ENCODE results near the gene CA10. TPM values are rescaled to one million over a fixed set of nuclear protein-coding genes. Genes with fewer than 3 reads are reported as not detected.

Gene CA10
- total RNA-seq, 1 donor from 2014 or later = 10.4 TPM

- H3K4me3 ChIP-seq (ENCODE audit: low read length in 3 of 3) = no peak overlapping the region
- no peak overlapping the region for H3K9ac ChIP-seq (ENCODE audit: low read depth in 1 of 3, low read length in 3 of 3)
- H3K4me1 ChIP-seq (ENCODE audit: control insufficient read depth in 3 of 3, insufficient read depth in 3 of 3, low read length in 3 of 3) = no peaks in the 10 kb centered on the region
- H3K27ac ChIP-seq (ENCODE audit: low read depth, low read length) = no peak overlapping the region
- H3K27me3 ChIP-seq (ENCODE audit: control insufficient read depth in 3 of 3, insufficient read depth in 3 of 3, low read length in 3 of 3) = peaks cover 0 to 2% (median 0%) of the 10 kb centered on the region in 3 donors
- peaks cover 0 to 5% (median 0%) of the 10 kb centered on the region in 3 donors for H3K9me3 ChIP-seq (ENCODE audit: control insufficient read depth in 3 of 3, low read length in 3 of 3)
- H3K36me3 ChIP-seq (ENCODE audit: control insufficient read depth in 3 of 3, insufficient read depth in 3 of 3, low read length in 3 of 3) = no peaks in the 10 kb centered on the region
These were observed 34.0 kb downstream of the CA10 start for GRCh38 chr17:52124561-52124960.

GRCh38 chr17:52120465-52120864, 38.0 kb downstream of the CA10 start:
- Histone ChIP-seq H3K4me3 (ENCODE audit: low read length in 3 of 3) (no peak overlapping the region), H3K9ac (ENCODE audit: low read depth in 1 of 3, low read length in 3 of 3) (no peak overlapping the region), H3K9me3 (ENCODE audit: control insufficient read depth in 3 of 3, low read length in 3 of 3) (peaks cover 0 to 7% (median 0%) of the 10 kb centered on the region in 3 donors), H3K4me1 (ENCODE audit: control insufficient read depth in 3 of 3, insufficient read depth in 3 of 3, low read length in 3 of 3) (no peaks in the 10 kb centered on the region), H3K36me3 (ENCODE audit: control insufficient read depth in 3 of 3, insufficient read depth in 3 of 3, low read length in 3 of 3) (no peaks in the 10 kb centered on the region), H3K27me3 (ENCODE audit: control insufficient read depth in 3 of 3, insufficient read depth in 3 of 3, low read length in 3 of 3) (peaks cover 0 to 2% (median 0%) of the 10 kb centered on the region in 3 donors), H3K27ac (ENCODE audit: low read depth, low read length) (no peak overlapping the region)

GRCh38 chr17:52110923-52111581, 47.5 kb downstream of the CA10 start:
- H3K4me1 ChIP-seq (ENCODE audit: control insufficient read depth in 3 of 3, insufficient read depth in 3 of 3, low read length in 3 of 3) = no peaks in the 10 kb centered on the region
- no peaks in the 10 kb centered on the region for H3K36me3 ChIP-seq (ENCODE audit: control insufficient read depth in 3 of 3, insufficient read depth in 3 of 3, low read length in 3 of 3)
- no peak overlapping the region for H3K27ac ChIP-seq (ENCODE audit: low read depth, low read length)
- H3K9ac ChIP-seq (ENCODE audit: low read depth in 1 of 3, low read length in 3 of 3) = no peak overlapping the region
- H3K9me3 ChIP-seq (ENCODE audit: control insufficient read depth in 3 of 3, low read length in 3 of 3) = no peaks in the 10 kb centered on the region
- H3K27me3 ChIP-seq (ENCODE audit: control insufficient read depth in 3 of 3, insufficient read depth in 3 of 3, low read length in 3 of 3) = peaks cover 0 to 1% (median 0%) of the 10 kb centered on the region in 3 donors
- H3K4me3 ChIP-seq (ENCODE audit: low read length in 3 of 3) = no peak overlapping the region

GRCh38 chr17:52106638-52107261, 51.8 kb downstream of the CA10 start:
- Histone ChIP-seq H3K9me3 (ENCODE audit: control insufficient read depth in 3 of 3, low read length in 3 of 3) (no peaks in the 10 kb centered on the region), H3K4me3 (ENCODE audit: low read length in 3 of 3) (no peak overlapping the region), H3K36me3 (ENCODE audit: control insufficient read depth in 3 of 3, insufficient read depth in 3 of 3, low read length in 3 of 3) (no peaks in the 10 kb centered on the region), H3K9ac (ENCODE audit: low read depth in 1 of 3, low read length in 3 of 3) (no peak overlapping the region), H3K27ac (ENCODE audit: low read depth, low read length) (no peak overlapping the region), H3K27me3 (ENCODE audit: control insufficient read depth in 3 of 3, insufficient read depth in 3 of 3, low read length in 3 of 3) (peaks cover 0 to 2% (median 0%) of the 10 kb centered on the region in 3 donors), H3K4me1 (ENCODE audit: control insufficient read depth in 3 of 3, insufficient read depth in 3 of 3, low read length in 3 of 3) (no peaks in the 10 kb centered on the region)

GRCh38 chr17:52106072-52106471, 52.4 kb downstream of the CA10 start:
- peaks cover 0 to 2% (median 0%) of the 10 kb centered on the region in 3 donors for H3K27me3 ChIP-seq (ENCODE audit: control insufficient read depth in 3 of 3, insufficient read depth in 3 of 3, low read length in 3 of 3)
- H3K27ac ChIP-seq (ENCODE audit: low read depth, low read length) = no peak overlapping the region
- no peaks in the 10 kb centered on the region for H3K4me1 ChIP-seq (ENCODE audit: control insufficient read depth in 3 of 3, insufficient read depth in 3 of 3, low read length in 3 of 3)
- no peak overlapping the region for H3K4me3 ChIP-seq (ENCODE audit: low read length in 3 of 3)
- H3K9ac ChIP-seq (ENCODE audit: low read depth in 1 of 3, low read length in 3 of 3) = no peak overlapping the region
- H3K36me3 ChIP-seq (ENCODE audit: control insufficient read depth in 3 of 3, insufficient read depth in 3 of 3, low read length in 3 of 3) = no peaks in the 10 kb centered on the region
- H3K9me3 ChIP-seq (ENCODE audit: control insufficient read depth in 3 of 3, low read length in 3 of 3) = no peaks in the 10 kb centered on the region

- Histone ChIP-seq H3K9ac (ENCODE audit: low read depth in 1 of 3, low read length in 3 of 3) (no peak overlapping the region), H3K4me3 (ENCODE audit: low read length in 3 of 3) (no peak overlapping the region), H3K4me1 (ENCODE audit: control insufficient read depth in 3 of 3, insufficient read depth in 3 of 3, low read length in 3 of 3) (no peaks in the 10 kb centered on the region), H3K36me3 (ENCODE audit: control insufficient read depth in 3 of 3, insufficient read depth in 3 of 3, low read length in 3 of 3) (no peaks in the 10 kb centered on the region), H3K9me3 (ENCODE audit: control insufficient read depth in 3 of 3, low read length in 3 of 3) (no peaks in the 10 kb centered on the region), H3K27me3 (ENCODE audit: control insufficient read depth in 3 of 3, insufficient read depth in 3 of 3, low read length in 3 of 3) (peaks cover 0 to 2% (median 0%) of the 10 kb centered on the region in 3 donors), H3K27ac (ENCODE audit: low read depth, low read length) (no peak overlapping the region)
These were observed 52.9 kb downstream of the CA10 start for GRCh38 chr17:52105591-52105990.

GRCh38 chr17:52096056-52096455, 62.5 kb downstream of the CA10 start:
- Histone ChIP-seq H3K27me3 (ENCODE audit: control insufficient read depth in 3 of 3, insufficient read depth in 3 of 3, low read length in 3 of 3) (no peaks in the 10 kb centered on the region), H3K27ac (ENCODE audit: low read depth, low read length) (no peak overlapping the region), H3K4me1 (ENCODE audit: control insufficient read depth in 3 of 3, insufficient read depth in 3 of 3, low read length in 3 of 3) (no peaks in the 10 kb centered on the region), H3K9me3 (ENCODE audit: control insufficient read depth in 3 of 3, low read length in 3 of 3) (no peaks in the 10 kb centered on the region), H3K36me3 (ENCODE audit: control insufficient read depth in 3 of 3, insufficient read depth in 3 of 3, low read length in 3 of 3) (no peaks in the 10 kb centered on the region), H3K4me3 (ENCODE audit: low read length in 3 of 3) (no peak overlapping the region), H3K9ac (ENCODE audit: low read depth in 1 of 3, low read length in 3 of 3) (no peak overlapping the region)

- Histone ChIP-seq H3K9ac (ENCODE audit: low read depth in 1 of 3, low read length in 3 of 3) (no peak overlapping the region), H3K27me3 (ENCODE audit: control insufficient read depth in 3 of 3, insufficient read depth in 3 of 3, low read length in 3 of 3) (no peaks in the 10 kb centered on the region), H3K27ac (ENCODE audit: low read depth, low read length) (no peak overlapping the region), H3K36me3 (ENCODE audit: control insufficient read depth in 3 of 3, insufficient read depth in 3 of 3, low read length in 3 of 3) (no peaks in the 10 kb centered on the region), H3K9me3 (ENCODE audit: control insufficient read depth in 3 of 3, low read length in 3 of 3) (no peaks in the 10 kb centered on the region), H3K4me1 (ENCODE audit: control insufficient read depth in 3 of 3, insufficient read depth in 3 of 3, low read length in 3 of 3) (no peaks in the 10 kb centered on the region), H3K4me3 (ENCODE audit: low read length in 3 of 3) (no peak overlapping the region)
These were observed 74.3 kb downstream of the CA10 start for GRCh38 chr17:52084176-52084575.

- no peak overlapping the region for H3K4me3 ChIP-seq (ENCODE audit: low read length in 3 of 3)
- H3K36me3 ChIP-seq (ENCODE audit: control insufficient read depth in 3 of 3, insufficient read depth in 3 of 3, low read length in 3 of 3) = no peaks in the 10 kb centered on the region
- no peak overlapping the region for H3K9ac ChIP-seq (ENCODE audit: low read depth in 1 of 3, low read length in 3 of 3)
These were observed 79.0 kb downstream of the CA10 start for GRCh38 chr17:52079496-52079895.

GRCh38 chr17:52071712-52072111, 86.8 kb downstream of the CA10 start:
- Histone ChIP-seq H3K4me3 (ENCODE audit: low read length in 3 of 3) (no peak overlapping the region), H3K27me3 (ENCODE audit: control insufficient read depth in 3 of 3, insufficient read depth in 3 of 3, low read length in 3 of 3) (no peaks in the 10 kb centered on the region), H3K9ac (ENCODE audit: low read depth in 1 of 3, low read length in 3 of 3) (no peak overlapping the region), H3K27ac (ENCODE audit: low read depth, low read length) (no peak overlapping the region), H3K36me3 (ENCODE audit: control insufficient read depth in 3 of 3, insufficient read depth in 3 of 3, low read length in 3 of 3) (no peaks in the 10 kb centered on the region), H3K4me1 (ENCODE audit: control insufficient read depth in 3 of 3, insufficient read depth in 3 of 3, low read length in 3 of 3) (no peaks in the 10 kb centered on the region), H3K9me3 (ENCODE audit: control insufficient read depth in 3 of 3, low read length in 3 of 3) (no peaks in the 10 kb centered on the region)

More at GRCh38 chr17:52079496-52079895, 79.0 kb downstream of the CA10 start:
- Histone ChIP-seq H3K9me3 (ENCODE audit: control insufficient read depth in 3 of 3, low read length in 3 of 3) (no peaks in the 10 kb centered on the region), H3K27ac (ENCODE audit: low read depth, low read length) (no peak overlapping the region), H3K27me3 (ENCODE audit: control insufficient read depth in 3 of 3, insufficient read depth in 3 of 3, low read length in 3 of 3) (no peaks in the 10 kb centered on the region), H3K4me1 (ENCODE audit: control insufficient read depth in 3 of 3, insufficient read depth in 3 of 3, low read length in 3 of 3) (no peaks in the 10 kb centered on the region)
